Prostate gland (tissue), 2 donors: ENCODE data around the gene KIF16B.

ENCODE experiments used
- CTCF ChIP-seq, 4 experiments: fragments of 200-600 bp in 2 of 4; fragments of 450-650 bp in 2 of 4; sonication (generic) in 2 of 4; IDR thresholded peaks; 1 replicate in 3 of 4; 2 replicates in 1 of 4; pipeline ENCODE4 v1.5.1; 2016 to 2019; ENCODE audit warnings: antibody characterized with exemption in 4 of 4, mild to moderate bottlenecking in 2 of 4, moderate library complexity in 2 of 4
- POLR2A ChIP-seq: fragments of 450-650 bp; IDR thresholded peaks from one replicate; pipeline ENCODE4 v1.6.1; 2016; ENCODE audit warnings: antibody characterized with exemption, mild to moderate bottlenecking
- POLR2AphosphoS5 ChIP-seq: sonication (generic); formaldehyde crosslinking; IDR thresholded peaks from one replicate; pipeline ENCODE4 v1.6.1; 2017; ENCODE audit warnings: antibody characterized with exemption

DNA sequence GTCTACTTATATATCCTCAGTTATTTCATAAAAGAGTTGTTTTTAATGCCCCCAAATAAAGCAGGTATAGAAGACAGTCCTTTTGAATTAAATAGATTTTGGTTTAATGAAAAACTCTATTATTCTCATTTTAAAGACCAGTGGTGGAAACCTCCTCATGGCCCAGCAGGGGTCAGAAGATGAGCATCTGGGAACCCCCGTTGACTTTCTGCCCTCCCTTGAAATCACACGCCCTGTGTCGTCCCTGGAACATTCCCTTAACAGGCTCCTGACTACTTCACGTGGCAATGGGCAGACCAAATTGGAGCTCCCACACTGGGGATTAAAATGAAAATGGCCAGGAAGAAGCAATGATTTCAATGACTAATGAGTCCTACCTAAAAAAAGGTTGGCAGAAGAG, 220.9 kb downstream of the KIF16B start:
- TF ChIP-seq CTCF (IDR thresholded peaks at IDR 0.05) (no peak), POLR2A (no peak), POLR2AphosphoS5 (no peak)
